ENCODE results near the gene CPSF4L.

- TF ChIP-seq CTCF (tag by site-specific recombination; IDR thresholded peaks at IDR 0.05) (no peak), ZNF670 (tag by site-specific recombination; IDR thresholded peaks at IDR 0.05; ENCODE audit: low read depth) (no peak), YY1 (tag by site-specific recombination; IDR thresholded peaks at IDR 0.05) (no peak), SALL2 (tag by site-specific recombination; IDR thresholded peaks at IDR 0.05; ENCODE audit: borderline replicate concordance) (no peak), ZBTB1 (tag by site-specific recombination; IDR thresholded peaks at IDR 0.05) (no peak), MZF1 (tag by site-specific recombination; IDR thresholded peaks at IDR 0.05; ENCODE audit: borderline replicate concordance) (no peak)
These were observed 56.2 kb downstream of the CPSF4L start for GRCh38 chr17:73205459-73205961.
